ENCODE measurements around the gene TMEM106A. TPM values are rescaled to one million over a fixed set of nuclear protein-coding genes. Genes with fewer than 3 reads are reported as not detected.

TMEM106A gene, protein sequence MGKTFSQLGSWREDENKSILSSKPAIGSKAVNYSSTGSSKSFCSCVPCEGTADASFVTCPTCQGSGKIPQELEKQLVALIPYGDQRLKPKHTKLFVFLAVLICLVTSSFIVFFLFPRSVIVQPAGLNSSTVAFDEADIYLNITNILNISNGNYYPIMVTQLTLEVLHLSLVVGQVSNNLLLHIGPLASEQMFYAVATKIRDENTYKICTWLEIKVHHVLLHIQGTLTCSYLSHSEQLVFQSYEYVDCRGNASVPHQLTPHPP
- total RNA-seq (2022; extraction: Qiagen RNA extraction; ENCODE audit: low read depth): 0.80 to 1.8 TPM (median 0.97 TPM) in 5 replicates

DNA sequence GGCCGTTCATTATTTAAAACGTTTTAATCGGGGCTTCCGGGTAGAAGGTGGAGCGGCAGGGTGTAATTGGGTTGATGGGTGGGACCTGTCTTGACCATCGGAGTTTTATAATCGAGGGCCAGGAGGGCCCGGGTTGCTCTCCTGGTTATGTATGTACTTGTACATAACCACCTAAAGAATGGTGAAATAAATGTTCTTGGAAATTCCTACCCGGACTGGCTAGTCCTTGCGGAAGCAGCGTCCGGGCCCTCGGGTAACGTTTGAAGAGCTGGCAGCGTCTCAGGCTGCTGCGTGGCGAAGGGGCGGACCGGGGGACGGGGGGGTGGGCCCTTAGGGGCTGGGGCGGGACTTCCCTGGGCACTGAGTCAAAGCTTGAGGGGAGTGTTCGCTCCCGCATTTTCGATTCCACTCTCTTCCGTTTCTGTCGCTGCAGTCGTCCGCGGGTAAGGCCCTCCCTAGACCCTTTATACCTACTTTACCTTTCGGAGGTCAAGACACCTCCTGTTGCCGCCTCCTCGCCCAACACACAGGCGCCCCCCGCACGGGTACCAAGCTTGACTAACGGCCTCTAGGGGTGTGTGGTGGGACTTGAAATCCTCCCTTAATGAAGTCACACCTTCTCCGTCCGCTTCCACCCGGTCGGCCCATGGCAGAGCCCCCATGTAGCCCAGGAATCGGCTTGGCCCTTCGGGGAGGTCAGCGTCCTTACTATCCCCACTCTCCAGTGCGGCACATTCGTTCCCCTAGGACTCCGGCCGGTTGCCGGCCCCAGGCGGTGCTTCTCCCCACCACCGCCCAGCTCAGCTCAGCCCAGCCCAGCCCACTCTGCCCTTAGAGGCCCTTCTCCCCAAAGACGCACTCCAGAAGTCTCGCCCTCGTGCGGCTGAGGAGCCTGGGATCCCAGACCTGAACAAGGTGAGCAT, at the start of gene TMEM106A:
TMEM106A (plus strand) TSS at position 396 of the 923 bp plus-strand sequence. CDS start 1,167 bp downstream, outside the sequence.

DNA sequence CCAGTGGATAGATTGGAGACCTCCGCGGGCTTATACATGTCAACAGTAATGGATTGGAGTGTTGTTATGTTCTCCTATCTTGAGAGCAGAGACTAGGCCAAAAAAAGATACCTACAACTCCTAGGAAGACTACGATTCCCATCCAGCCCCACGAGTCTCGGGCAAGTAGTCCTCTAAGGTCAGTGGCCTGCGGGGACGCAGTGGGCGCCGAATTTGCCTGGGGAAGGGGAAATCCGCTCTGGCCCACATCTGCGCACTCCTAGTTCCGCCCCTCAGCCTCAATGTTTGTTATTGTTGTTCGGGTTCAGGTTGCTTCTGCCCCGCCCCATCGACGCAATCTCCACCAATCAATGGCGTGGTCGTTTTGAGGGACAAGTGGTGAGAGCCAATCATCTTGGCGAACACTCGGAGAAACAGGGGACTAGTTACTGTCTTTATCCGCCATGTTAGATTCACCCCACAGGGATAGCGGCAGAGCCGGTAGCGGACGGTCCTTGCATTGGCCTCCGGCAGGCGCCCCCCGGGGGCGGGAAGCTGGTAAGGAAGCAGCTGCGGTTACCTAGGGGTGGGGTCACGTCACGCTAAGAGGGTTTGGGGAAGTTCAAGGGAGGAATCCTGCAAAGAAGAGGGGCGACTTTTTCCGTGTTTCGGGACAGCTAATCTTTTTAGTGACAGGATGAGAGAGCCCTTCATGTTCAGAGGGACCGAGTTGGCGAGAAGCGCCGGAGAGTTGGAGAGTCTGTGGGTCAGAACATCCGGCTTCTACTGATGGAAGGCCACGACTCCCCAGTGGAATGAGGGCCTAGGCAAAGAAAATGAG, 40.7 kb upstream of the TMEM106A start, which contains the start of gene NBR1:
NBR1 (plus strand) TSS at position 449 of the 820 bp plus-strand sequence. CDS start 4,586 bp downstream, outside the sequence.

DNA sequence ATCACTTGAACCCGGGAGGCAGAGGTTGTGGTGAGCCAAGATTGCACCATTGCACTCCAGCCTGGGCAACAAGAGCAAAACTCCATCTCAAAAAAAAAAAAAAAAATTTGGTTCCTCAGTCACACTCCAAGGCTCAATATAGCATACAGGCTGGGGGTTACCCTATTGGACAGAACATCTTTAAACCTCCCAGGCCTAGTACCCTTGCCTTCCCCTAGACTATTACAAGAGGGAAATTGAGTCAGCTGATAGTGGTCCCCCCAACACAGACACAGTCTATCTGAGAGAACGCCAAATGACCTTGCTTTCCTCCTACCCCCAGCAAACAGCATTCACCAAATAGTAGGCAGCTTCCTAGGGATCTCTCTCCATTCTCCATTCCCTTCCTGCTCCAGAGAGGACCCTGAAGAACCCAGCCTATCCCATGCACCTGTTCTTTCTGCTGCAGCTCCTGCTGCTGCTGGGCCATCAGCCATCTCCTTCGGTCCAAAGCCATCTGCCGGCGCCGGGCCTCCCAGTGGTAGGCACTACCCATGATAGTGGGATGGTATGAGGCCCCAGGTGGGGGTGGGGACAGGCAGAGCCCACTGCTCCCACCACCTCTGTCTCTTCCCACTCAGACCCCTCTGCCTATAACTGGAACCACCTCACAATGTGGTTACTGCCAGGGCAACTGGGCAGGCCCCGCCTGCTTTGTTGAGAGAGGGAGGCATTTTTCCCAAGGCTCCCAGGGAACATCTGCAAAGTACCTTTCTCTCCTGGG, 16.5 kb downstream of the TMEM106A start, which contains the start of gene CCDC200:
CCDC200 (minus strand) TSS at position 604 of the 763 bp plus-strand sequence; CDS start at position 535, 69 bp downstream.

DNA sequence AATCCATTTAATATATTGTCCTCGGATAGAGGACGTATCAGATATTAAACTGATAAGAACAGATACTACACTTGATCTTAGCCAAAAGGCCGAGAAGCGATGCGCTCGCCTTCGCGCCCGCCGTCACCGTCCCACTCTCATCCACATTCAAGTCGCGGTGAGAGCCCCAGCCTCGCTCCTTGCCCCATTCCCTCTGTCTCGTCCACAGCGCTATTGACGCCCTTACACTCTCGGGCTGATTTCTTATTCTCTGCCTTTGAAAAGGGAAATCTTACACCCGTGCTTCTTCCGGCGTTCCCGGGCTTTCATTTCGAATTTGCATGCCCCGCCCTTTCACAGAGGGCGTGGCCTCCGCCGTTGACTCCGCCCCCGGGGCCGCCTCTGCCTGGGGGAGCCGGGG, 22.2 kb downstream of the TMEM106A start, which contains the start of gene RNU2-1:
RNU2-1 (minus strand) TSS at position 101 of the 400 bp plus-strand sequence.

Other genes with a start within 250 kb of the TMEM106A start
- gene AARSD1, start 247.4 kb upstream of the TMEM106A start, total RNA-seq (2022; extraction: Qiagen RNA extraction; ENCODE audit: low read depth): 55.2 to 67.7 TPM (median 59.1 TPM) in 5 replicates
- gene PTGES3L, start 231.8 kb upstream of the TMEM106A start, total RNA-seq (2022; extraction: Qiagen RNA extraction; ENCODE audit: low read depth): 0.69 to 1.2 TPM (median 0.74 TPM) in 5 replicates
- gene RUNDC1, start 231.3 kb upstream of the TMEM106A start, total RNA-seq (2022; extraction: Qiagen RNA extraction; ENCODE audit: low read depth): 18.0 to 23.7 TPM (median 21.3 TPM) in 5 replicates
- gene RPL27, start 213.5 kb upstream of the TMEM106A start, total RNA-seq (2022; extraction: Qiagen RNA extraction; ENCODE audit: low read depth): 2,630 to 3,512 TPM (median 2,993 TPM) in 5 replicates
- 16.0 to 22.6 TPM (median 19.8 TPM) in 5 replicates for gene IFI35, start 205.1 kb upstream of the TMEM106A start, total RNA-seq (2022; extraction: Qiagen RNA extraction; ENCODE audit: low read depth)
- 202 to 253 TPM (median 231 TPM) in 5 replicates for gene VAT1, start 189.5 kb upstream of the TMEM106A start, total RNA-seq (2022; extraction: Qiagen RNA extraction; ENCODE audit: low read depth)
- gene RND2, start 186.6 kb upstream of the TMEM106A start, total RNA-seq (2022; extraction: Qiagen RNA extraction; ENCODE audit: low read depth): 0.13 to 0.25 TPM (median 0.16 TPM) in 4 of 5 replicates, not detected in the other
- 25.7 to 31.2 TPM (median 28.2 TPM) in 5 replicates for gene BRCA1, start 86.5 kb upstream of the TMEM106A start, total RNA-seq (2022; extraction: Qiagen RNA extraction; ENCODE audit: low read depth)
- gene NBR1, start 40.7 kb upstream of the TMEM106A start, total RNA-seq (2022; extraction: Qiagen RNA extraction; ENCODE audit: low read depth): 31.8 to 47.2 TPM (median 41.3 TPM) in 5 replicates
- not detected in 5 replicates for gene CCDC200, start 16.7 kb downstream of the TMEM106A start, total RNA-seq (2022; extraction: Qiagen RNA extraction; ENCODE audit: low read depth)
- not detected in 5 replicates for gene RNU2-1, start 22.1 kb downstream of the TMEM106A start, total RNA-seq (2022; extraction: Qiagen RNA extraction; ENCODE audit: low read depth)
- 15.4 to 28.0 TPM (median 23.1 TPM) in 5 replicates for gene ARL4D, start 187.1 kb downstream of the TMEM106A start, total RNA-seq (2022; extraction: Qiagen RNA extraction; ENCODE audit: low read depth)